Activated CD8-positive, alpha-beta T cell treated with anti-CD3 and anti-CD28 coated beads for 36 hours (primary cell): ENCODE data around the gene CA10. TPM values are rescaled to one million over a fixed set of nuclear protein-coding genes. Genes with fewer than 3 reads are reported as not detected.

Experiments used
- ATAC-seq: fragments of 200-7000 bp; cut with Tn5 transposase; one replicate; pipeline ENCODE4 v1.10.0; 2021; ENCODE audit warnings: mild to moderate bottlenecking, moderate library complexity
- CTCF ChIA-PET: fragments of 350-600 bp; sonication (Branson Sonifier 250); formaldehyde crosslinking; loops from one replicate; lab custom pipeline; 2021; ENCODE audit warnings: antibody characterized with exemption; lab: Charles Lee
- POLR2A ChIA-PET: fragments of 350-600 bp; sonication (Branson Sonifier 250); formaldehyde crosslinking; loops from one replicate; lab custom pipeline; 2021; ENCODE audit warnings: antibody characterized with exemption; lab: Charles Lee
- DNase-seq: peaks from one replicate; pipeline ENCODE4 v3.0.0-alpha.2; 2020
- H3K27ac Mint-ChIP-seq: one replicate; pipeline ENCODE4 v1.8.0; 2021; ENCODE audit warnings: mild to moderate bottlenecking, mixed read lengths
- H3K27me3 Mint-ChIP-seq: one replicate; pipeline ENCODE4 v1.8.0; 2021; ENCODE audit warnings: mixed read lengths
- H3K36me3 Mint-ChIP-seq: one replicate; pipeline ENCODE4 v1.8.0; 2021; ENCODE audit warnings: low read depth, mixed read lengths
- H3K4me1 Mint-ChIP-seq: one replicate; pipeline ENCODE4 v1.8.0; 2021; ENCODE audit warnings: low read depth, mixed read lengths
- H3K4me3 Mint-ChIP-seq: one replicate; pipeline ENCODE4 v1.8.0; 2021; ENCODE audit warnings: mild to moderate bottlenecking, moderate library complexity, mixed read lengths
- H3K9me3 Mint-ChIP-seq: one replicate; pipeline ENCODE4 v1.8.0; 2021; ENCODE audit warnings: mixed read lengths
- intact Hi-C: fragments of 100-400 bp; cut with micrococcal nuclease; formaldehyde crosslinking; loops from one replicate; pipeline ENCODE4 v1.10.0; 2022
- total RNA-seq, 2 experiments: library from RNA; stranded (reverse); gene quantifications; one replicate each; pipeline ENCODE4 v1.2.3, GENCODE V29; 2021
- TF ChIP-seq, protein P1 (sequence below): fragments of 200-600 bp; IDR thresholded peaks from one replicate; pipeline ENCODE4 v1.8.0; 2022; ENCODE audit warnings: antibody characterized with exemption, mild to moderate bottlenecking

The CA10 gene
- total RNA-seq, 2 experiments from 2014 or later = not detected

DNA sequence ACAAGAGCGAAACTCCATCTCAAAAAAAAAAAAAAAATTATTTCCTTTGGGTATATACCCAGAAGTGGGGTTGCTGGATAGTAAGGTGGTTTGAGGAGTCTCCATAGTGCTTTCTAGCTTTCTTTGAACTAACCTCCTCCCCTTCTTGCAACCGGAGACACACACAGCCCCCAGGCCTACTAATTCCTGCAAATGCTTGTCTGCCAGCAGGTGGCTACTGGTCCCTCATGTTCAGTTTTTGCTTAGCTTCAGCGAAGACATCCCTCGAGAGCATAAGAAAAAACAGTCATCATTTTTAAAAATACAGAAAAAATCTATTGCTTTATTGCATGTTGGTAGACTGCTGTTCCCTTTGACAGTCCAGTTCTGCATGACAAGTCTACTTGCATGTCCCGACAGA lies 459.2 kb downstream of the CA10 start:
- Mint-ChIP-seq H3K36me3 (no peaks in the 10 kb centered on the region), H3K4me3 (no peak overlapping the region), H3K9me3 (peaks cover 1% of the 10 kb centered on the region), H3K27me3 (peaks cover 2% of the 10 kb centered on the region), H3K27ac (no peak overlapping the region), H3K4me1 (no peaks in the 10 kb centered on the region)
- TF ChIP-seq, protein P1, sequence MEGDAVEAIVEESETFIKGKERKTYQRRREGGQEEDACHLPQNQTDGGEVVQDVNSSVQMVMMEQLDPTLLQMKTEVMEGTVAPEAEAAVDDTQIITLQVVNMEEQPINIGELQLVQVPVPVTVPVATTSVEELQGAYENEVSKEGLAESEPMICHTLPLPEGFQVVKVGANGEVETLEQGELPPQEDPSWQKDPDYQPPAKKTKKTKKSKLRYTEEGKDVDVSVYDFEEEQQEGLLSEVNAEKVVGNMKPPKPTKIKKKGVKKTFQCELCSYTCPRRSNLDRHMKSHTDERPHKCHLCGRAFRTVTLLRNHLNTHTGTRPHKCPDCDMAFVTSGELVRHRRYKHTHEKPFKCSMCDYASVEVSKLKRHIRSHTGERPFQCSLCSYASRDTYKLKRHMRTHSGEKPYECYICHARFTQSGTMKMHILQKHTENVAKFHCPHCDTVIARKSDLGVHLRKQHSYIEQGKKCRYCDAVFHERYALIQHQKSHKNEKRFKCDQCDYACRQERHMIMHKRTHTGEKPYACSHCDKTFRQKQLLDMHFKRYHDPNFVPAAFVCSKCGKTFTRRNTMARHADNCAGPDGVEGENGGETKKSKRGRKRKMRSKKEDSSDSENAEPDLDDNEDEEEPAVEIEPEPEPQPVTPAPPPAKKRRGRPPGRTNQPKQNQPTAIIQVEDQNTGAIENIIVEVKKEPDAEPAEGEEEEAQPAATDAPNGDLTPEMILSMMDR = no peak
- DNase-seq (no peak), ATAC-seq (no peak)
- ChIA-PET CTCF (no interaction called here), POLR2A (no interaction called here)
- intact Hi-C loops = no loop called here

DNA sequence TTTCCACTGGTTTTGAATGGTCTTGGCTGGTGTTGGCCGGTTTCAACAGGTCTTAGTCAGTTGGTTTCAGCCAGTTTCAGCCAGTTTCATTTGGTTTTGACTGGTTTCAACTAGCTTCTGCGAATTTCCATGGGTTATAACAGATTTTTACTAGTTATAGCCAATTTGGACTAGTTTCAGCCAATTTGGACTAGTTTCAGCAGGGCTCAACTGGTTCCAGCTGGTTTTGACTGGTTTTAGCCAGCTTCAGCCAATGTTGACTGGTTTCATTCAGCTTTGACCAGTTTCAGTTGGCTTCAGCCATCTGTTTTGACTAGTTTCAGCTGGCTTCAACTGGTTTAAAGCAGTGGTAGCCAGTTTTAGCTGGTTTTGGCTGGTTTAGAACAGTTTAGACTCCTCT lies 465.6 kb downstream of the CA10 start:
- DNase-seq (no peak), ATAC-seq (no peak)
- intact Hi-C loops = no loop called here
- Mint-ChIP-seq H3K9me3 (peaks cover 3% of the 10 kb centered on the region), H3K4me1 (no peaks in the 10 kb centered on the region), H3K36me3 (no peaks in the 10 kb centered on the region), H3K27me3 (no peaks in the 10 kb centered on the region), H3K27ac (no peak overlapping the region), H3K4me3 (no peak overlapping the region)
- POLR2A ChIA-PET = interaction anchor here (1.0 kb wide), 1 partner anchor 28 kb away, joined by 3 read pairs; no protein-coding TSS in a partner anchor
- CTCF ChIA-PET = no interaction called here
- TF ChIP-seq, protein P1 = no peak

DNA sequence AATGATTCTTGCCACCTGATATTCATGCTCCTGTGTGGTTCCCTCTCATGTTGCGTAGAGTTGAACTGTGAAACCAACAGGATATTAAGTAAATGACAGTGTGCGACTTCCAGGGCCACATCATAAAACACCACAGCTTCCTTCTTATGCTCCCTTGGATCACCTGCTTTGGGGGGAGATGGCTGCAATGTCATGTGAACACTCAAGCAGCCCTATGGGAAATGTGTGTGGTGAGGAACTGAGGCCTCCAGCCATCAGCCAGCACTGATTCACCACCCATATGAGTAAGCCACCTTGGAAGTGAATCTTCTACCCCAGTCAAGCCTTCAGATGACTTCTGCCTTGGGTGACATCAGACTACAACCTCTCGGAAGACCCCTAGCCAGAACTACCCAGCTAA lies 470.6 kb downstream of the CA10 start:
- TF ChIP-seq, protein P1 = no peak
- no peak for ATAC-seq
- H3K4me3 Mint-ChIP-seq = no peak overlapping the region
- H3K27ac Mint-ChIP-seq = no peak overlapping the region
- no peak for DNase-seq
- no peaks in the 10 kb centered on the region for H3K36me3 Mint-ChIP-seq
- ChIA-PET POLR2A (no interaction called here), CTCF (no interaction called here)
- intact Hi-C loops = no loop called here
- peaks cover 4% of the 10 kb centered on the region for H3K27me3 Mint-ChIP-seq
- H3K9me3 Mint-ChIP-seq = no peaks in the 10 kb centered on the region
- no peaks in the 10 kb centered on the region for H3K4me1 Mint-ChIP-seq

DNA sequence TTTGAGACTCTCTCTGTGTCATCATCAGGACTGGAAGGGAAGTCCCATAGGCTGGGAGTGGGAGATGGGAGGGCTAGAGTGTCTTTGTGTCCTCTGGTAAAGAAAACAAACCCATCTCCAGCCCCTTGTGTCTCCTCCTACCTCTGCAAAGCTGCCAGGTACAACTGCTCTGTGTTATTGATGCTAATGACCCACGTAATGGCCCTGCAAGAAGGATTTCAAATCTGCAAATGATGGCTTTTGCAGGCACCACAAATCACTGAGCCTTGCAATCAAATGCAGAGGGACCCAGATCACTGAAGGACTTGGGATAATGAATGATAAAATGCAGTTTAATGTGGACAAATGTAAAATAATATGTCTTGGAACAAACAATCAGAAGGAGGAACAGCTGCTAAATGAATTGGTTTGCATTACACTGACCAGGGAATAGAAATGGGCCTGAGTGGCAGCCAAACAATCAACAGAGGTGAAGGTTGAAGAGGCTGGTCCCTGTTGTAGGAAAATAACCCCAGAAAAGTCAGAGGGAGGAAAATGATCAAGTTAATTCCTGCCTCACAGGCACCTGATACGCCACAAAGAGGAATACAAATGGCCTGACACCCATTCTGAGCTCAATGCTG lies 473.1 kb downstream of the CA10 start:
- no peaks in the 10 kb centered on the region for H3K4me1 Mint-ChIP-seq
- POLR2A ChIA-PET = no interaction called here
- no peaks in the 10 kb centered on the region for H3K36me3 Mint-ChIP-seq
- ATAC-seq (no peak), DNase-seq (no peak)
- H3K27ac Mint-ChIP-seq = no peak overlapping the region
- TF ChIP-seq, protein P1 = no peak
- no peak overlapping the region for H3K4me3 Mint-ChIP-seq
- CTCF ChIA-PET = no interaction called here
- no peaks in the 10 kb centered on the region for H3K9me3 Mint-ChIP-seq
- peaks cover 4% of the 10 kb centered on the region for H3K27me3 Mint-ChIP-seq
- intact Hi-C loops = no loop called here

DNA sequence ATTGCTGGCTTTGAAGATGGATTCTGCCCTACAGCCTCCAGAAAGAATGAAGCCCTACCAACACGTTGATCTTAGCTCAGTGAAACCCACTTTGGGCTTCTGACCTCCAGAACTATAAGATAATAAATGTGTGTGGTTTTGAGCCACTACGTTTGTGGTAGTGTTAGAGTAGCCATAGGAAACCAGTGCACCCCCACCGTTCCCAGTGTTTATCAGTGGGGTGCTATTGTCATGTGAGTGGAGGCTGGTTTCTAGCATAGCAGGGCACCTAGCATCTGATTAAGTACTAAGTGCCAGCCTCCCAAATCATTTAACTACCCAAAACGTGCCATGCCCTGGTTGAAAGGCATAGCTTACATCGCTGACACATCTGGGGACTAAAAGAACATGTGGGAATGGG lies 474.3 kb downstream of the CA10 start:
- DNase-seq (no peak), ATAC-seq (no peak)
- Mint-ChIP-seq H3K9me3 (no peaks in the 10 kb centered on the region), H3K27ac (no peak overlapping the region), H3K4me3 (no peak overlapping the region), H3K4me1 (no peaks in the 10 kb centered on the region), H3K36me3 (no peaks in the 10 kb centered on the region), H3K27me3 (peaks cover 8% of the 10 kb centered on the region)
- POLR2A ChIA-PET = no interaction called here
- intact Hi-C loops = no loop called here
- TF ChIP-seq, protein P1 = no peak
- CTCF ChIA-PET = no interaction called here
